ENCODE measurements around the gene GPX8.

DNA sequence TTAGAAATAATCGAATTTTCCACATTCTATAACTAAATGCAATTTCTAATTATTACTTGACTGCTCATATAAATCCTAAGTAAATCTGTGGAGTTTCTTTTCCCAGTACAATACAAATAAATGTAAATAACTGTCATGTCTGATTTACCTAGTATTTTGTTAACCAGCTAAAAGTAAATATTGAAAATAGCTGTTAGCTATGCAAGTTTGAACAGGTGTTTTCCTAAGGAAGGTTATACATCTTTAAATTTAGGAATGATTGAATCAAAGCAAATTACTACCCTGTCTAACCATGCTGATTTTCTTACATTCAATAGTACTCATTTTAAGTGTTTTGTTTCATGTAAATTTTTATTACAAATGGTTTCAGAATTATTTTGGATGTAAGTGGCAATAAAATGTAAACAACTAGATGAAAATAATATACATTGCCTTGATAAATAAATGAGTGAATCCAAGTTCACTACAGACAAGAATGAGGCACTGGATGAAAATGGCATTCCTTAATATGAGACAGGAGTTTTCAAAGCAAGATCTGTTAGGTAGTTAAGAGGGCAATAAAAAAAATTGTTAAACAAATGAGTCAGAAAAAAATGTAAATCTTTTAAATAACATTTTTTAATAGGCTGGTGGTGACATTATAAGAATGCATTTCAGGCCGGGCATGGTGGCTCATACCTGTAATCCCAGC is 51.4 kb downstream of the GPX8 start:
- TF ChIP-seq FOXK2 (IDR thresholded peaks at IDR 0.05) (no peak), NFRKB (IDR thresholded peaks at IDR 0.05) (no peak), SUZ12 (IDR thresholded peaks at IDR 0.05) (no peak), SP1 (IDR thresholded peaks at IDR 0.05) (no peak), ZNF384 (IDR thresholded peaks at IDR 0.05) (no peak), ELF4 (IDR thresholded peaks at IDR 0.05) (no peak), BHLHE40 (IDR thresholded peaks at IDR 0.05; ENCODE audit: borderline replicate concordance) (no peak)

All from HEK293T (cell line).